HepG2 (cell line): ENCODE results near the gene WDR82. TPM values are rescaled to one million over a fixed set of nuclear protein-coding genes. Genes with fewer than 3 reads are reported as not detected.
A peak's percentile ranks its signal among the peaks of the same experiment; 100 is the strongest.

ENCODE experiments used
- ARID4A ChIP-seq: sonication (generic); formaldehyde crosslinking; IDR thresholded peaks from 2 replicates; pipeline ENCODE4 v1.5.0; 2020; ENCODE audit warnings: mild to moderate bottlenecking, missing genetic modification reagents, borderline replicate concordance
- ESRRA ChIP-seq: sonication (generic); formaldehyde crosslinking; IDR thresholded peaks from 2 replicates; pipeline ENCODE4 v1.5.1; 2020; ENCODE audit warnings: mild to moderate bottlenecking, low read depth, missing genetic modification reagents
- FOXP4 ChIP-seq: sonication (generic); formaldehyde crosslinking; IDR thresholded peaks from 2 replicates; pipeline ENCODE4 v1.4.0; 2020; ENCODE audit warnings: missing genetic modification reagents
- HDAC1 ChIP-seq: sonication (generic); formaldehyde crosslinking; IDR thresholded peaks from 2 replicates; pipeline ENCODE4 v1.5.1; 2020; ENCODE audit warnings: mild to moderate bottlenecking, missing genetic modification reagents
- HNF4A ChIP-seq: sonication (generic); formaldehyde crosslinking; IDR thresholded peaks from 2 replicates; pipeline ENCODE4 v1.4.0; 2020; ENCODE audit warnings: missing genetic modification reagents
- MED1 ChIP-seq: sonication (generic); formaldehyde crosslinking; IDR thresholded peaks from 2 replicates; pipeline ENCODE4 v1.4.0; 2020; ENCODE audit warnings: missing genetic modification reagents
- MEF2D ChIP-seq: sonication (generic); formaldehyde crosslinking; IDR thresholded peaks from 2 replicates; pipeline ENCODE4 v1.5.1; 2020; ENCODE audit warnings: mild to moderate bottlenecking, missing genetic modification reagents
- NPAS2 ChIP-seq: sonication (generic); formaldehyde crosslinking; IDR thresholded peaks from 2 replicates; pipeline ENCODE4 v1.8.0; 2022; ENCODE audit warnings: mild to moderate bottlenecking, missing genetic modification reagents, borderline replicate concordance
- RXRA ChIP-seq: sonication (generic); formaldehyde crosslinking; IDR thresholded peaks from 2 replicates; pipeline ENCODE4 v1.5.1; 2020; ENCODE audit warnings: missing genetic modification reagents
- RXRB ChIP-seq: IDR thresholded peaks from 2 replicates; pipeline ENCODE4 v1.6.1; 2016; ENCODE audit warnings: borderline replicate concordance, missing genetic modification reagents, missing compliant biosample characterization
- SALL1 ChIP-seq: sonication (generic); formaldehyde crosslinking; IDR thresholded peaks from 2 replicates; pipeline ENCODE4 v1.8.0; 2022; ENCODE audit warnings: mild to moderate bottlenecking, missing genetic modification reagents
- SAP130 ChIP-seq: IDR thresholded peaks from 2 replicates; pipeline ENCODE4 v1.6.1; 2016; ENCODE audit warnings: low read depth
- TFAP4 ChIP-seq: sonication (generic); IDR thresholded peaks from 2 replicates; pipeline ENCODE4 v1.6.1; 2016; ENCODE audit warnings: low read depth, borderline replicate concordance
- ZKSCAN1 ChIP-seq: fragments of 150-350 bp; IDR thresholded peaks from 2 replicates; pipeline ENCODE4 v1.6.1; 2014; ENCODE audit warnings: low read length
- ZNF530 ChIP-seq: sonication (generic); formaldehyde crosslinking; IDR thresholded peaks from 2 replicates; pipeline ENCODE4 v1.5.0; 2020; ENCODE audit warnings: low read depth, mild to moderate bottlenecking, missing genetic modification reagents
- ZNF605 ChIP-seq: sonication (generic); formaldehyde crosslinking; IDR thresholded peaks from 2 replicates; pipeline ENCODE4 v1.8.0; 2022; ENCODE audit warnings: mild to moderate bottlenecking, missing genetic modification reagents
- ZSCAN5A ChIP-seq: sonication (generic); formaldehyde crosslinking; IDR thresholded peaks from 2 replicates; pipeline ENCODE4 v1.8.0; 2022; ENCODE audit warnings: mild to moderate bottlenecking, missing genetic modification reagents, borderline replicate concordance
- polyA plus RNA-seq, 8 experiments: library from polyadenylated mRNA; depleted of rRNA in 3 of 8; stranded (reverse) in 7 of 8; unstranded in 1 of 8; fragments of >200 nt; fragmentation: Illumina TruSeq in 4 of 8; extraction: Trizol in 4 of 8; gene quantifications; 2 replicates each; pipeline versions ENCODE4 v1.2.1 to v1.2.3, GENCODE V29; 2011 to 2016; ENCODE audit warnings: low read depth in 4 of 8, missing spikeins in 1 of 8, mixed read lengths in 1 of 8; ENCODE audit not compliant: insufficient read depth in 1 of 8
- total RNA-seq, 5 experiments: library from RNA; depleted of rRNA; stranded (reverse); fragments of >200 nt; fragmentation: Illumina TruSeq; extraction: Trizol; gene quantifications; 2 replicates each; pipeline ENCODE4 v1.2.3, GENCODE V29; 2016; ENCODE audit warnings: low read depth in 1 of 5
- TF ChIP-seq, protein P1 (sequence below): sonication (generic); formaldehyde crosslinking; conservative IDR thresholded peaks from 2 replicates; pipeline ENCODE4 v1.4.0; 2020; ENCODE audit warnings: mild to moderate bottlenecking, missing genetic modification reagents, moderate library complexity

The WDR82 gene
- total and polyA plus RNA-seq, 2 of the 13 experiments (the other 11 are each of a cell fraction or from before 2014, with no cell fraction given): 39.1 to 59.5 TPM

DNA sequence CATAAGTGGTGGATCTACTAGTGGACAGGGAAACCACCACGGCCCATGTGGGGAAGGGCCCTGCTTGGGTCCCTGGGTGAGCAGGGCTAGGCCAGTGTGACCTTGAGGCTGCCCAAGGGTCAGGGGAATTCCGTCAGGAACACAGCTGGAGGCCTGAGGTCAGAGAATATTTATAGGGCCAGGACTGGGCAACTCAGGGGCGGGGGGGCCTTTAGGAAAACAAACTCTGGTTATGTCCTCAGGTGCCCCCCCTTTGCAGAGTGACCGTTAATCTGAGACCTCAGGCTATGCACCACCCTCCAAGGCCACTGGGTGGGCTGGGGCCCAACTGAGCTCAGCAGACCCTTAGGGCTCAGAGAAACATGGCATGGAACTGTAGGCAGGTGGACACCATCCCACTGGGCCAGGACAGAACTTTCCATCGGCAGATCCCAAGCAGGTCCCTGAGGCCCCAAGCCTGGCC, 42.0 kb downstream of the WDR82 start (continued):
- TF ChIP-seq MED1 (peak; percentile 72), SALL1 (CRISPR knock-in tag) (peak; percentile 61), NPAS2 (CRISPR knock-in tag) (no peak), RXRA (peak; percentile 34; the same call in 1 of the 2 replicates), MEF2D (peak; percentile 50; the same call in 1 of the 2 replicates), ZKSCAN1 (no peak), ARID4A (CRISPR knock-in tag) (peak; percentile 21; the same call in 1 of the 2 replicates), TFAP4 (peak; percentile 72; the same call in 1 of the 2 replicates), HNF4A (CRISPR knock-in tag) (peak; percentile 53; the same call in 1 of the 2 replicates), FOXP4 (CRISPR knock-in tag) (peak; percentile 17; the same call in 1 of the 2 replicates), ZNF530 (CRISPR knock-in tag) (no peak), SAP130 (peak; percentile 40; the same call in 1 of the 2 replicates), RXRB (CRISPR knock-in tag) (peak; percentile 53), ESRRA (CRISPR knock-in tag) (peak; percentile 95), HDAC1 (0 out of 2 replicates have a peak, but pooled peaks have one; percentile 18), ZNF605 (CRISPR knock-in tag) (0 out of 2 replicates have a peak, but pooled peaks have one; percentile 26), ZSCAN5A (CRISPR knock-in tag) (no peak)
- TF ChIP-seq, protein P1, sequence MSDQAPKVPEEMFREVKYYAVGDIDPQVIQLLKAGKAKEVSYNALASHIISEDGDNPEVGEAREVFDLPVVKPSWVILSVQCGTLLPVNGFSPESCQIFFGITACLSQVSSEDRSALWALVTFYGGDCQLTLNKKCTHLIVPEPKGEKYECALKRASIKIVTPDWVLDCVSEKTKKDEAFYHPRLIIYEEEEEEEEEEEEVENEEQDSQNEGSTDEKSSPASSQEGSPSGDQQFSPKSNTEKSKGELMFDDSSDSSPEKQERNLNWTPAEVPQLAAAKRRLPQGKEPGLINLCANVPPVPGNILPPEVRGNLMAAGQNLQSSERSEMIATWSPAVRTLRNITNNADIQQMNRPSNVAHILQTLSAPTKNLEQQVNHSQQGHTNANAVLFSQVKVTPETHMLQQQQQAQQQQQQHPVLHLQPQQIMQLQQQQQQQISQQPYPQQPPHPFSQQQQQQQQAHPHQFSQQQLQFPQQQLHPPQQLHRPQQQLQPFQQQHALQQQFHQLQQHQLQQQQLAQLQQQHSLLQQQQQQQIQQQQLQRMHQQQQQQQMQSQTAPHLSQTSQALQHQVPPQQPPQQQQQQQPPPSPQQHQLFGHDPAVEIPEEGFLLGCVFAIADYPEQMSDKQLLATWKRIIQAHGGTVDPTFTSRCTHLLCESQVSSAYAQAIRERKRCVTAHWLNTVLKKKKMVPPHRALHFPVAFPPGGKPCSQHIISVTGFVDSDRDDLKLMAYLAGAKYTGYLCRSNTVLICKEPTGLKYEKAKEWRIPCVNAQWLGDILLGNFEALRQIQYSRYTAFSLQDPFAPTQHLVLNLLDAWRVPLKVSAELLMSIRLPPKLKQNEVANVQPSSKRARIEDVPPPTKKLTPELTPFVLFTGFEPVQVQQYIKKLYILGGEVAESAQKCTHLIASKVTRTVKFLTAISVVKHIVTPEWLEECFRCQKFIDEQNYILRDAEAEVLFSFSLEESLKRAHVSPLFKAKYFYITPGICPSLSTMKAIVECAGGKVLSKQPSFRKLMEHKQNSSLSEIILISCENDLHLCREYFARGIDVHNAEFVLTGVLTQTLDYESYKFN: peak; percentile 60
